Gastrocnemius medialis (tissue), 4 donors: ENCODE results near the gene CCDC197. TPM values are rescaled to one million over a fixed set of nuclear protein-coding genes. Genes with fewer than 3 reads are reported as not detected.

Source experiments
- ATAC-seq, 2 donors: fragments of 150-250 bp; one replicate each; pipeline ENCODE4 v1.9.1; 2016
- DNase-seq, 2 donors: peaks; one replicate each; pipeline ENCODE4 v3.0.0-alpha.2; 2019
- H3K27ac ChIP-seq, 4 donors: fragments of 200-600 bp; sonication (generic); 1 replicate in 1 of 4; 2 replicates in 3 of 4; pipeline ENCODE4 v1.5.1; 2016 to 2018; ENCODE audit warnings: mild to moderate bottlenecking in 2 of 4, moderate library complexity in 1 of 4
- H3K27me3 ChIP-seq, 3 donors: fragments of 200-600 bp; sonication (generic) in 2 of 3; 1 replicate in 1 of 3; 2 replicates in 2 of 3; pipeline versions ENCODE4 v1.5.1 to v1.6.0; 2016 to 2019; ENCODE audit warnings: mild to moderate bottlenecking in 1 of 3, moderate library complexity in 1 of 3
- H3K36me3 ChIP-seq, 2 donors: fragments of 200-600 bp; sonication (generic) in 1 of 2; one replicate each; pipeline ENCODE4 v1.5.1; 2017 to 2018
- H3K4me1 ChIP-seq, 2 donors: fragments of 200-600 bp; sonication (generic) in 1 of 2; one replicate each; pipeline ENCODE4 v1.5.1; 2016 to 2017; ENCODE audit warnings: mild to moderate bottlenecking in 2 of 2
- H3K4me3 ChIP-seq, 4 donors: fragments of 200-600 bp; sonication (generic) in 3 of 4; 1 replicate in 1 of 4; 2 replicates in 3 of 4; pipeline ENCODE4 v1.5.1; 2016 to 2019; ENCODE audit warnings: mild to moderate bottlenecking in 2 of 4
- H3K9me3 ChIP-seq, 3 donors: fragments of 200-600 bp; sonication (generic) in 2 of 3; 1 replicate in 1 of 3; 2 replicates in 2 of 3; pipeline ENCODE4 v1.5.1; 2016 to 2019
- CTCF ChIP-seq, 5 experiments: fragments of 450-650 bp in 3 of 5; fragments of 200-600 bp in 2 of 5; sonication (generic) in 2 of 5; IDR thresholded peaks in 4 of 5; conservative IDR thresholded peaks in 1 of 5; 1 replicate in 4 of 5; 2 replicates in 1 of 5; pipeline ENCODE4 v1.5.1; 2016 to 2019; ENCODE audit warnings: antibody characterized with exemption in 5 of 5, mild to moderate bottlenecking in 3 of 5, moderate library complexity in 3 of 5
- POLR2A ChIP-seq, 2 donors: fragments of 450-650 bp; IDR thresholded peaks; one replicate each; pipeline ENCODE4 v1.6.1; 2017; ENCODE audit warnings: antibody characterized with exemption in 2 of 2, mild to moderate bottlenecking in 2 of 2, moderate library complexity in 2 of 2
- in situ Hi-C, 4 donors: fragments of 200-750 bp; cut with MboI; loops; one replicate each; pipeline versions ENCODE4 v1.15.0 to v1.8.0; 2017; ENCODE audit warnings: low sequenced_read_pairs in 4 of 4
- intact Hi-C: fragments of 100-400 bp; cut with DNase I; formaldehyde crosslinking; loops from one replicate; pipeline ENCODE4 v1.15.1; 2023; ENCODE audit warnings: low total_unique reads
- total RNA-seq, 4 donors: library from RNA; depleted of rRNA; stranded (reverse); fragments of >200 nt; gene quantifications; one replicate each; pipeline versions ENCODE4 v1.1.0 to v1.2.3, GENCODE V29; 2016

The CCDC197 gene
- total RNA-seq, 4 donors from 2014 or later, result 0.56 to 0.61 TPM; not detected in 2

- TF ChIP-seq CTCF (IDR thresholded peaks at IDR 0.05 in 4 of 5, conservative IDR thresholded peaks at IDR 0.05 in 1 of 5), result no peak
- TF ChIP-seq POLR2A (IDR thresholded peaks at IDR 0.05), result no peak
- Histone ChIP-seq H3K27me3 (no peaks in the 10 kb centered on the region), H3K36me3 (no peaks in the 10 kb centered on the region), H3K27ac (no peak overlapping the region), H3K9me3 (no peaks in the 10 kb centered on the region), H3K4me1 (peaks cover 0 to 6% of the 10 kb centered on the region in 2 donors), H3K4me3 (no peak overlapping the region)
- DNase-seq (no peak), ATAC-seq (no peak)
- intact Hi-C loops (no loop called here), in situ Hi-C loops (no loop called here)
These were observed 32.2 kb downstream of the CCDC197 start for GRCh38 chr14:94029265-94029664.

GRCh38 chr14:94029671-94030203 is 32.6 kb downstream of the CCDC197 start:
- Histone ChIP-seq H3K27me3 (no peaks in the 10 kb centered on the region), H3K9me3 (no peaks in the 10 kb centered on the region), H3K36me3 (no peaks in the 10 kb centered on the region), H3K27ac (no peak overlapping the region), H3K4me3 (no peak overlapping the region), H3K4me1 (peaks cover 0 to 6% of the 10 kb centered on the region in 2 donors)
- DNase-seq, result no peak
- intact Hi-C loops (no loop called here), in situ Hi-C loops (no loop called here)
- no peak for ATAC-seq
- TF ChIP-seq POLR2A (IDR thresholded peaks at IDR 0.05) (no peak), CTCF (IDR thresholded peaks at IDR 0.05 in 4 of 5, conservative IDR thresholded peaks at IDR 0.05 in 1 of 5) (no peak)

GRCh38 chr14:94030571-94030970 is 33.5 kb downstream of the CCDC197 start:
- intact Hi-C loops (no loop called here), in situ Hi-C loops (no loop called here)

GRCh38 chr14:94031161-94031882 is 34.2 kb downstream of the CCDC197 start:
- TF ChIP-seq CTCF (IDR thresholded peaks at IDR 0.05 in 4 of 5, conservative IDR thresholded peaks at IDR 0.05 in 1 of 5), result no peak
- no peak for TF ChIP-seq POLR2A (IDR thresholded peaks at IDR 0.05)
- no peaks in the 10 kb centered on the region for H3K36me3 ChIP-seq
- no peak overlapping the region for H3K4me3 ChIP-seq
- H3K27ac ChIP-seq, result no peak overlapping the region
- no peaks in the 10 kb centered on the region for H3K27me3 ChIP-seq
- DNase-seq (no peak), ATAC-seq (no peak)
- intact Hi-C loops, result no loop called here
- H3K4me1 ChIP-seq, result peaks cover 0 to 6% of the 10 kb centered on the region in 2 donors
- in situ Hi-C loops, result no loop called here
- H3K9me3 ChIP-seq, result no peaks in the 10 kb centered on the region

More at GRCh38 chr14:94030571-94030970, 33.5 kb downstream of the CCDC197 start:
- Histone ChIP-seq H3K4me1 (peaks cover 0 to 6% of the 10 kb centered on the region in 2 donors), H3K9me3 (no peaks in the 10 kb centered on the region), H3K36me3 (no peaks in the 10 kb centered on the region), H3K4me3 (no peak overlapping the region), H3K27ac (no peak overlapping the region), H3K27me3 (no peaks in the 10 kb centered on the region)
- TF ChIP-seq CTCF (IDR thresholded peaks at IDR 0.05 in 4 of 5, conservative IDR thresholded peaks at IDR 0.05 in 1 of 5), result no peak
- TF ChIP-seq POLR2A (IDR thresholded peaks at IDR 0.05), result no peak
- no peak for DNase-seq
- ATAC-seq, result no peak
